Naive thymus-derived CD8-positive, alpha-beta T cell (primary cell): Measurements from ENCODE around the gene NPFFR1. TPM values are rescaled to one million over a fixed set of nuclear protein-coding genes. Genes with fewer than 3 reads are reported as not detected.

ENCODE experiments used
- ATAC-seq, 2 donors: fragments of 150-1000 bp; cut with Tn5 transposase in 1 of 2; sonication (Bioruptor Pico), chemical (Tn5 transposase) in 1 of 2; 1 replicate in 1 of 2; 2 replicates in 1 of 2; pipeline ENCODE4 v1.10.0; 2021; ENCODE audit warnings: mild to moderate bottlenecking in 2 of 2, moderate library complexity in 2 of 2
- POLR2A ChIA-PET: fragments of 350-600 bp; sonication (Branson Sonifier 250); formaldehyde crosslinking; loops from one replicate; lab custom pipeline; 2021; ENCODE audit warnings: antibody characterized with exemption; lab: Charles Lee
- DNase-seq, 10 donors: peaks; one replicate each; pipeline versions ENCODE4 v3.0.0 to v3.0.0-alpha.2; 2020 to 2022
- H3K27ac Mint-ChIP-seq, 10 donors: one replicate each; pipeline ENCODE4 v1.8.0; 2020 to 2022; ENCODE audit warnings: mild to moderate bottlenecking in 10 of 10, mixed read lengths in 10 of 10, moderate library complexity in 4 of 10, inconsistent platforms in 1 of 10
- H3K27me3 Mint-ChIP-seq, 5 donors: one replicate each; pipeline ENCODE4 v1.8.0; 2021 to 2022; ENCODE audit warnings: mixed read lengths in 5 of 5
- H3K36me3 Mint-ChIP-seq, 3 donors: one replicate each; pipeline ENCODE4 v1.8.0; 2020 to 2022; ENCODE audit warnings: mixed read lengths in 3 of 3, mild to moderate bottlenecking in 2 of 3, inconsistent platforms in 1 of 3
- H3K4me1 Mint-ChIP-seq, 4 donors: one replicate each; pipeline ENCODE4 v1.8.0; 2021 to 2022; ENCODE audit warnings: mixed read lengths in 4 of 4
- H3K4me3 Mint-ChIP-seq, 10 donors: one replicate each; pipeline ENCODE4 v1.8.0; 2020 to 2022; ENCODE audit warnings: mild to moderate bottlenecking in 10 of 10, mixed read lengths in 10 of 10, moderate library complexity in 6 of 10, inconsistent platforms in 1 of 10
- H3K9me3 Mint-ChIP-seq, 9 donors: one replicate each; pipeline ENCODE4 v1.8.0; 2020 to 2022; ENCODE audit warnings: mixed read lengths in 9 of 9, mild to moderate bottlenecking in 3 of 9, inconsistent platforms in 1 of 9, moderate library complexity in 1 of 9
- polyA plus RNA-seq, 3 donors: library from polyadenylated mRNA; unstranded; fragments of 300-500 nt; fragmentation: Illumina TruSeq; gene quantifications; one replicate each; pipeline ENCODE4 v1.2.3, GENCODE V29; 2021
- total RNA-seq, 8 experiments: library from RNA in 2 of 8; stranded (reverse) in 2 of 8; gene quantifications; one replicate each; pipeline ENCODE4 v1.2.3 and lab custom pipeline; 2021 to 2026

Gene NPFFR1
- total and polyA plus RNA-seq, 5 experiments from 2014 or later: not detected

- H3K9me3 Mint-ChIP-seq: no peaks in the 10 kb centered on the region
Observed at GRCh38 chr10:70311698-70312097, 27.9 kb upstream of the NPFFR1 start.

GRCh38 chr10:70309661-70310060 lies 25.9 kb upstream of the NPFFR1 start:
- Mint-ChIP-seq H3K9me3 (no peaks in the 10 kb centered on the region), H3K27ac (no peak overlapping the region), H3K4me1 (peaks cover 0 to 6% (median under 1%) of the 10 kb centered on the region in 4 donors), H3K27me3 (peaks cover 0 to 2% (median 0%) of the 10 kb centered on the region in 5 donors), H3K4me3 (no peak overlapping the region), H3K36me3 (peaks cover 0 to 3% (median 0%) of the 10 kb centered on the region in 3 donors)
- ATAC-seq (no peak), DNase-seq (no peak)
- POLR2A ChIA-PET: no interaction called here

More at GRCh38 chr10:70311698-70312097, 27.9 kb upstream of the NPFFR1 start:
- POLR2A ChIA-PET: no interaction called here
- peaks cover 0 to 2% (median 0%) of the 10 kb centered on the region in 5 donors for H3K27me3 Mint-ChIP-seq
- peak overlapping the region in 1 of 10 donors; percentile 17 for H3K27ac Mint-ChIP-seq
- no peak overlapping the region for H3K4me3 Mint-ChIP-seq
- H3K36me3 Mint-ChIP-seq: peaks cover 0 to 3% (median 0%) of the 10 kb centered on the region in 3 donors
- H3K4me1 Mint-ChIP-seq: peaks cover 0 to 2% (median under 1%) of the 10 kb centered on the region in 4 donors
- no peak for ATAC-seq
- no peak for DNase-seq

GRCh38 chr10:70308121-70309060 lies 24.6 kb upstream of the NPFFR1 start:
- no peak for ATAC-seq
- peaks cover 0 to 6% (median under 1%) of the 10 kb centered on the region in 4 donors for H3K4me1 Mint-ChIP-seq
- H3K36me3 Mint-ChIP-seq: no peaks in the 10 kb centered on the region
- H3K4me3 Mint-ChIP-seq: no peak overlapping the region
- no peaks in the 10 kb centered on the region for H3K9me3 Mint-ChIP-seq
- H3K27ac Mint-ChIP-seq: peak overlapping the region in 1 of 10 donors; percentile 59
- DNase-seq: no peak
- peaks cover 0 to 2% (median 0%) of the 10 kb centered on the region in 5 donors for H3K27me3 Mint-ChIP-seq
- POLR2A ChIA-PET: no interaction called here

- Mint-ChIP-seq H3K36me3 (no peaks in the 10 kb centered on the region), H3K9me3 (no peaks in the 10 kb centered on the region), H3K4me3 (no peak overlapping the region), H3K4me1 (peaks cover 0 to 6% (median 0%) of the 10 kb centered on the region in 4 donors), H3K27me3 (peaks cover 0 to 2% (median 0%) of the 10 kb centered on the region in 5 donors), H3K27ac (no peak overlapping the region)
- POLR2A ChIA-PET: no interaction called here
- DNase-seq (no peak), ATAC-seq (no peak)
Observed at GRCh38 chr10:70306886-70307520, 23.2 kb upstream of the NPFFR1 start.

GRCh38 chr10:70306181-70306705 lies 22.4 kb upstream of the NPFFR1 start:
- H3K4me3 Mint-ChIP-seq: no peak overlapping the region
- no peaks in the 10 kb centered on the region for H3K9me3 Mint-ChIP-seq
- DNase-seq (no peak), ATAC-seq (no peak)
- H3K4me1 Mint-ChIP-seq: peaks cover 0 to 6% (median 0%) of the 10 kb centered on the region in 4 donors
- POLR2A ChIA-PET: no interaction called here
- H3K27ac Mint-ChIP-seq: no peak overlapping the region
- no peaks in the 10 kb centered on the region for H3K36me3 Mint-ChIP-seq
- no peaks in the 10 kb centered on the region for H3K27me3 Mint-ChIP-seq

GRCh38 chr10:70303730-70304129 lies 19.9 kb upstream of the NPFFR1 start:
- no peak overlapping the region for H3K4me3 Mint-ChIP-seq
- DNase-seq (no peak), ATAC-seq (no peak)
- no peaks in the 10 kb centered on the region for H3K36me3 Mint-ChIP-seq
- peaks cover 0 to 6% (median 0%) of the 10 kb centered on the region in 4 donors for H3K4me1 Mint-ChIP-seq
- POLR2A ChIA-PET: no interaction called here
- H3K9me3 Mint-ChIP-seq: no peaks in the 10 kb centered on the region
- H3K27me3 Mint-ChIP-seq: no peaks in the 10 kb centered on the region
- no peak overlapping the region for H3K27ac Mint-ChIP-seq

DNA sequence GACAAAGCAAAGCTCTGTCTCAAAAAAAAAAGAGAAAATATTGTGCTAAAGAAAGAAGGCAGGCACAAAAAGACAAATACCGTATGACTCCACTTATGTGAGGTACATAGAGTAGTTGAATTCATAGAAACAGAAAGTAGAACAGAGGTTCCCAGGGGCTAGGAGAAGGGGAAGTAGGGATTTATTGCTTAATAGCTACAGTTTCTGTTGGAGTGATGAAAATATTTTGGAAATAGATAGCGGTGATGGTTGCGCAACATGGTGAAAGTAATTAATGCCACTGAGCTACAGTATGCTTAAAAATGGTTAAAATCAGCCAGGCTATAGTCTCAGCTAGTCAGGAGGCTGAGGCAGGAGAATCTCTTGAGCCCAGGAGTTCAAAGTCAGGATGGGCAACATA lies 18.5 kb upstream of the NPFFR1 start:
- H3K9me3 Mint-ChIP-seq: no peaks in the 10 kb centered on the region
- no peak overlapping the region for H3K27ac Mint-ChIP-seq
- no peaks in the 10 kb centered on the region for H3K27me3 Mint-ChIP-seq
- no peaks in the 10 kb centered on the region for H3K36me3 Mint-ChIP-seq
- peaks cover 0 to 6% (median 0%) of the 10 kb centered on the region in 4 donors for H3K4me1 Mint-ChIP-seq
- DNase-seq (no peak), ATAC-seq (no peak)
- H3K4me3 Mint-ChIP-seq: no peak overlapping the region
- POLR2A ChIA-PET: no interaction called here

DNA sequence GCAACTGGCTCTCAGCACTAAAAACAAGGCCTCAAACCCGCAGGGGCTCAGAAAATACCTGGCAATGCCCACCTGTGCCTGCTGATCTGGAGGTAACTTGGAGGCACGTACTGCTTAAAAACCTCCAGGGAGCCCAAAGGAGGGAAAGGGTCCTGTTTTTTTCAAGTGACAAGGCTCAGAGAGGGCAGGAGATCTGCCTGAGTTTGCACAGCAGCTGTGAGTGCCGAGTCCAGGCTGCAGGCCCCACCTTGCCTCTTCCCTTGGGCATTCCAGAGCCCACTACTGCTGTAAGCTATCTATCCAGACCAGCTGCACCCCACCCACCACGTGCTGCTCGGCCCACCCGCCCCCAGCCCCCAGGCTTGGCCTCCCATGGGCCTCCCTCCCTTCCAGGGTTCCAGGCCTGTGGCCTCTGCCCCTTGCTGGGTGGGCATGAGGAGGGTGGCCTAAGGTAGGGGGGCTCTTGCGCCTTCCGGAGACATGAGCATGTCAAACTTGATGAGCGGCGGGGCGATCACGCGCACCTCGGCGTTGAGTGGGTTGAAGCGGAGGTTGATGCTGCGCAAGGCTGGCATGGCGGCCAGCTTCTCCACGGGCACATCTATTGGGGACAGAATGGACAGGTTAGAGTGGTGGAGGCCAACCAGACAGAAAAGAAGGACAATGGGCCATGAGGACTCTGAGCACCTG lies 17.2 kb upstream of the NPFFR1 start:
- no peaks in the 10 kb centered on the region for H3K27me3 Mint-ChIP-seq
- peaks cover 0 to 2% (median 0%) of the 10 kb centered on the region in 4 donors for H3K4me1 Mint-ChIP-seq
- DNase-seq (no peak), ATAC-seq (no peak)
- H3K4me3 Mint-ChIP-seq: no peak overlapping the region
- POLR2A ChIA-PET: no interaction called here
- no peaks in the 10 kb centered on the region for H3K36me3 Mint-ChIP-seq
- H3K9me3 Mint-ChIP-seq: no peaks in the 10 kb centered on the region
- no peak overlapping the region for H3K27ac Mint-ChIP-seq

DNA sequence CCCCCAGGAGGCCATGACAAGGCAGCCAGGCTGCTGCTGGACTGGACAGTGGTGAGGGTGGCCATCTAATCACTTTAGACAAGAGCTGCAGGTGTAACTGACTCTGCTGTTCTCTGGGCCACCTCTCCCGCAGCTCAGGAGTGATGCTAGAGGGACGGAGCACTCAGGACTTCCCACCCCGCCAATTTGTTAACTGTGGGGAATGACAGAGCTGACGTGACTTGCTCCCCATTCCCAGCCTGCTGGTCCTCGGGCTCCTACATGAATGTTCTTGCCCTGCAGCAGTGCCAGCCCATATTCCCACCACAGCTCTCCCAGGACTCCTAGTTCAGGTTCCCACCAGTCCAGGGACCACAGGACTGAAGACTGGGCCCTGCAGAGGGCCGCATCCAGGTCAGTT lies 16.7 kb upstream of the NPFFR1 start:
- H3K27ac Mint-ChIP-seq: no peak overlapping the region
- ATAC-seq (no peak), DNase-seq (no peak)
- POLR2A ChIA-PET: no interaction called here
- H3K36me3 Mint-ChIP-seq: no peaks in the 10 kb centered on the region
- no peaks in the 10 kb centered on the region for H3K9me3 Mint-ChIP-seq
- H3K4me3 Mint-ChIP-seq: no peak overlapping the region
- peaks cover 0 to under 1% (median 0%) of the 10 kb centered on the region in 4 donors for H3K4me1 Mint-ChIP-seq
- no peaks in the 10 kb centered on the region for H3K27me3 Mint-ChIP-seq

DNA sequence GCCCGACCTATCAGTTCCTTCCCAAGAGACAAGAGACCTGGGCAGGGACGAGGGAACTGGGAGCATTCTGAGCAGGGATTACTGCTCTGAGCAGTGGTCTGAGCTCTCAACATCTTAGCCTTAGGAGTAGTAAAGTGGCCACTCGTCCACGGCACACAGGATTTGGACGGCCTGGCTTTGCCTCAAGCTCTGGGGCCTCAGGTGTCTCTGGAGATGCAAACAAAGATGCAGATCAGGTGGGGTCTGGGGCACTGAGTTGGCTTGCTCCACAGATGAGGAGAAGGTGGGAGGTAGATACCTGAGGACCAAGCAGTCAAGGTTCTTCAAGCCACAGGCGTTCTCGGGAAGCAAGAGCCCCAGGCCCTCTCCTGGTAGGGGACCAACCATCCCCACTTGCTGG lies 16.1 kb upstream of the NPFFR1 start:
- Mint-ChIP-seq H3K9me3 (no peaks in the 10 kb centered on the region), H3K4me1 (peaks cover 0 to 2% (median under 1%) of the 10 kb centered on the region in 4 donors), H3K36me3 (no peaks in the 10 kb centered on the region), H3K27me3 (no peaks in the 10 kb centered on the region), H3K4me3 (no peak overlapping the region), H3K27ac (no peak overlapping the region)
- POLR2A ChIA-PET: no interaction called here
- DNase-seq (no peak), ATAC-seq (no peak)

DNA sequence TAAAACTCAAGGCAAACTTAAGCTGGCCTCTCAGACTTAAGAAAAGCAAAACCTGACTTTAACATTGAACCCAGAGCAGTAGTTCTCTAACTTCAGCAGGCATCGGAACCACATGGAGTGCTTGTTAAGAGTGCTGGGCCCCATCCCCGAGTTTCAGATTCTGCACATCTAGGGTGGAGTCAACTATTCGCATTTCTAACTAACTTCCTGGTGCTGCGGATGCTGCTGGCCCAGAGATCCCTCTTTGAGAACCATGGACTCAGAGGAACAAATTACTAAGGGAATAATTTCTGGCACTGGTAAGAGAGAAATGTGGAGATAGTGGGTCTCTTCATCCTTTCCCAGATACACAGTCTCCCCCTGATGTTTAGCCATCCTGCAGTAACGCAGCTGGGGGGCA lies 14.6 kb upstream of the NPFFR1 start:
- H3K27me3 Mint-ChIP-seq: no peaks in the 10 kb centered on the region
- POLR2A ChIA-PET: no interaction called here
- H3K36me3 Mint-ChIP-seq: no peaks in the 10 kb centered on the region

GRCh38 chr10:70297224-70297623 lies 13.4 kb upstream of the NPFFR1 start:
- POLR2A ChIA-PET: no interaction called here
- no peaks in the 10 kb centered on the region for H3K9me3 Mint-ChIP-seq
- peaks cover 0 to 6% (median 1%) of the 10 kb centered on the region in 4 donors for H3K4me1 Mint-ChIP-seq
- ATAC-seq (no peak), DNase-seq (no peak)
- H3K4me3 Mint-ChIP-seq: no peak overlapping the region
- no peak overlapping the region for H3K27ac Mint-ChIP-seq
- no peaks in the 10 kb centered on the region for H3K36me3 Mint-ChIP-seq
- no peaks in the 10 kb centered on the region for H3K27me3 Mint-ChIP-seq

More for the DNA sequence above, 14.6 kb upstream of the NPFFR1 start:
- Mint-ChIP-seq H3K9me3 (no peaks in the 10 kb centered on the region), H3K4me1 (peaks cover 0 to 2% (median 1%) of the 10 kb centered on the region in 4 donors), H3K4me3 (no peak overlapping the region), H3K27ac (no peak overlapping the region)
- DNase-seq (no peak), ATAC-seq (no peak)
